Panc1 (cell line): ENCODE measurements around the gene LUZP2. TPM values are rescaled to one million over a fixed set of nuclear protein-coding genes. Genes with fewer than 3 reads are reported as not detected.

Experiments used
- ATAC-seq: fragments of 200-7000 bp; cut with Tn5 transposase; 2 replicates; pipeline ENCODE4 v1.9.1; 2020; ENCODE audit warnings: mild to moderate bottlenecking, moderate library complexity
- BruUV-seq: library from RNA; stranded (reverse); fragments of 400-500 nt; replicated peaks from 2 replicates; lab custom pipeline; 2021; lab: Mats Ljungman, UMichigan
- CTCF ChIA-PET: fragments of 300-600 bp; sonication (Branson Sonifier 250); formaldehyde crosslinking; loops from one replicate; lab custom pipeline; 2022; ENCODE audit warnings: antibody characterized with exemption; lab: Charles Lee
- POLR2A ChIA-PET: fragments of 300-600 bp; sonication (Branson Sonifier 250); formaldehyde crosslinking; loops from one replicate; lab custom pipeline; 2022; ENCODE audit warnings: antibody characterized with exemption; lab: Charles Lee
- DNase-seq: peaks from one replicate; pipeline ENCODE4 v3.0.0-alpha.2; 2010; ENCODE audit warnings: low read depth, low spot score
- H3K27ac ChIP-seq: 2 replicates; pipeline ENCODE4 v1.5.1; 2011; ENCODE audit warnings: mild to moderate bottlenecking, low read length, inconsistent platforms
- H3K27me3 ChIP-seq: fragments of 200-500 bp; sonication (Bioruptor generic); 2 replicates; pipeline ENCODE4 v1.6.0; 2014; ENCODE audit warnings: low read length, inconsistent platforms; ENCODE audit not compliant: control insufficient read depth, insufficient read depth
- H3K36me3 ChIP-seq: fragments of 200-500 bp; sonication (Bioruptor generic); 2 replicates; pipeline ENCODE4 v1.5.1; 2014; ENCODE audit warnings: inconsistent platforms, mild to moderate bottlenecking, low read length, moderate library complexity; ENCODE audit not compliant: control insufficient read depth, insufficient read depth
- H3K4me1 ChIP-seq: 2 replicates; pipeline ENCODE4 v1.5.1; 2011; ENCODE audit warnings: inconsistent platforms, mild to moderate bottlenecking, low read length, moderate library complexity; ENCODE audit not compliant: control insufficient read depth, insufficient read depth
- H3K4me3 ChIP-seq, 2 experiments: 2 replicates each; pipeline ENCODE4 v1.5.1; 2011 to 2012; ENCODE audit warnings: low read depth in 2 of 2, low read length in 2 of 2, mild to moderate bottlenecking in 2 of 2, inconsistent platforms in 1 of 2, moderate library complexity in 1 of 2
- H3K9me3 ChIP-seq: fragments of 200-500 bp; sonication (Bioruptor generic); 2 replicates; pipeline ENCODE4 v1.5.1; 2014; ENCODE audit warnings: low read depth, mild to moderate bottlenecking, inconsistent platforms, low read length, moderate library complexity; ENCODE audit not compliant: control insufficient read depth, insufficient read depth
- POLR2AphosphoS5 ChIP-seq: IDR thresholded peaks from 2 replicates; pipeline ENCODE4 v1.6.1; 2012; ENCODE audit warnings: mild to moderate bottlenecking, low read depth, low read length, moderate library complexity
- SIN3A ChIP-seq: IDR thresholded peaks from 2 replicates; pipeline ENCODE4 v1.6.1; 2012; ENCODE audit warnings: low read depth, mild to moderate bottlenecking, low read length, moderate library complexity, borderline replicate concordance; ENCODE audit not compliant: insufficient read depth
- TCF7L2 ChIP-seq: IDR thresholded peaks from 2 replicates; pipeline ENCODE4 v1.6.1; 2011; ENCODE audit warnings: mild to moderate bottlenecking, low read depth, low read length, inconsistent platforms
- in situ Hi-C: cut with HindIII; loops from 2 replicates; pipeline ENCODE4 v1.10.0; 2016; ENCODE audit warnings: low sequenced_read_pairs, low pct_unique_long_range_greater_than_20kb
- intact Hi-C: fragments of 100-400 bp; cut with micrococcal nuclease; formaldehyde crosslinking; loops from one replicate; pipeline ENCODE4 v1.10.0; 2022; ENCODE audit not compliant: unreplicated experiment
- total RNA-seq: library from RNA; stranded (reverse); gene quantifications from one replicate; pipeline ENCODE4 v1.2.1, GENCODE V29; 2021; ENCODE audit not compliant: unreplicated experiment
- TF ChIP-seq, protein P1 (sequence below): fragments of 450-650 bp; IDR thresholded peaks from 2 replicates; pipeline ENCODE4 v1.5.1; 2017; ENCODE audit warnings: mild to moderate bottlenecking
- TF ChIP-seq, protein P2 (sequence below), 2 experiments: IDR thresholded peaks; 2 replicates each; pipeline ENCODE4 v1.6.1; 2011 to 2012; ENCODE audit warnings: low read depth in 2 of 2, control low read depth in 1 of 2, low read length in 1 of 2, mild to moderate bottlenecking in 1 of 2, moderate library complexity in 1 of 2; ENCODE audit not compliant: insufficient read depth in 1 of 2

LUZP2 gene
- total RNA-seq, 1 experiment from 2014 or later, result 0.18 TPM

DNA sequence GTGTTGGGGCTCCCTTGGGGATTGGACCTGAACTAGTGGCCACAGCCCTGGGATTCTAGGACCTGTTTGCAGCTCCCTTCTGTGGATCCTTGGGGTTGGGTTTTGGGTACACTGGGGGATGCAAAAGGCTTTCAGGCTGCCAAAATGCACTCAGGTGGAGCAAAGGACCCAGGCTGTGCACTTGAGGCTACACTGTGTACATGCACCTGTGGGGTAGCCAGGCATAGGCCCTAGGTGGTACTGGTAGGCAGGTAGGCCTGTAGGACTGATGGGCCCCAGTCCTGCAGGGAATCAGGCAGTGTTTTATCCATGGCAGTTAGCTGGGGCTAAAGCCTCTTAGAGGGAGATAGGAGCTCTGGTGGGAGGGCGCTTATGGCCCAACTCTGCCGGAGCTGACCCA is 542.3 kb downstream of the LUZP2 start:
- ChIA-PET CTCF (no interaction called here), POLR2A (no interaction called here)
- TF ChIP-seq, protein P1, sequence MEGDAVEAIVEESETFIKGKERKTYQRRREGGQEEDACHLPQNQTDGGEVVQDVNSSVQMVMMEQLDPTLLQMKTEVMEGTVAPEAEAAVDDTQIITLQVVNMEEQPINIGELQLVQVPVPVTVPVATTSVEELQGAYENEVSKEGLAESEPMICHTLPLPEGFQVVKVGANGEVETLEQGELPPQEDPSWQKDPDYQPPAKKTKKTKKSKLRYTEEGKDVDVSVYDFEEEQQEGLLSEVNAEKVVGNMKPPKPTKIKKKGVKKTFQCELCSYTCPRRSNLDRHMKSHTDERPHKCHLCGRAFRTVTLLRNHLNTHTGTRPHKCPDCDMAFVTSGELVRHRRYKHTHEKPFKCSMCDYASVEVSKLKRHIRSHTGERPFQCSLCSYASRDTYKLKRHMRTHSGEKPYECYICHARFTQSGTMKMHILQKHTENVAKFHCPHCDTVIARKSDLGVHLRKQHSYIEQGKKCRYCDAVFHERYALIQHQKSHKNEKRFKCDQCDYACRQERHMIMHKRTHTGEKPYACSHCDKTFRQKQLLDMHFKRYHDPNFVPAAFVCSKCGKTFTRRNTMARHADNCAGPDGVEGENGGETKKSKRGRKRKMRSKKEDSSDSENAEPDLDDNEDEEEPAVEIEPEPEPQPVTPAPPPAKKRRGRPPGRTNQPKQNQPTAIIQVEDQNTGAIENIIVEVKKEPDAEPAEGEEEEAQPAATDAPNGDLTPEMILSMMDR, result no peak
- no peak for TF ChIP-seq SIN3A
- TF ChIP-seq, protein P2, sequence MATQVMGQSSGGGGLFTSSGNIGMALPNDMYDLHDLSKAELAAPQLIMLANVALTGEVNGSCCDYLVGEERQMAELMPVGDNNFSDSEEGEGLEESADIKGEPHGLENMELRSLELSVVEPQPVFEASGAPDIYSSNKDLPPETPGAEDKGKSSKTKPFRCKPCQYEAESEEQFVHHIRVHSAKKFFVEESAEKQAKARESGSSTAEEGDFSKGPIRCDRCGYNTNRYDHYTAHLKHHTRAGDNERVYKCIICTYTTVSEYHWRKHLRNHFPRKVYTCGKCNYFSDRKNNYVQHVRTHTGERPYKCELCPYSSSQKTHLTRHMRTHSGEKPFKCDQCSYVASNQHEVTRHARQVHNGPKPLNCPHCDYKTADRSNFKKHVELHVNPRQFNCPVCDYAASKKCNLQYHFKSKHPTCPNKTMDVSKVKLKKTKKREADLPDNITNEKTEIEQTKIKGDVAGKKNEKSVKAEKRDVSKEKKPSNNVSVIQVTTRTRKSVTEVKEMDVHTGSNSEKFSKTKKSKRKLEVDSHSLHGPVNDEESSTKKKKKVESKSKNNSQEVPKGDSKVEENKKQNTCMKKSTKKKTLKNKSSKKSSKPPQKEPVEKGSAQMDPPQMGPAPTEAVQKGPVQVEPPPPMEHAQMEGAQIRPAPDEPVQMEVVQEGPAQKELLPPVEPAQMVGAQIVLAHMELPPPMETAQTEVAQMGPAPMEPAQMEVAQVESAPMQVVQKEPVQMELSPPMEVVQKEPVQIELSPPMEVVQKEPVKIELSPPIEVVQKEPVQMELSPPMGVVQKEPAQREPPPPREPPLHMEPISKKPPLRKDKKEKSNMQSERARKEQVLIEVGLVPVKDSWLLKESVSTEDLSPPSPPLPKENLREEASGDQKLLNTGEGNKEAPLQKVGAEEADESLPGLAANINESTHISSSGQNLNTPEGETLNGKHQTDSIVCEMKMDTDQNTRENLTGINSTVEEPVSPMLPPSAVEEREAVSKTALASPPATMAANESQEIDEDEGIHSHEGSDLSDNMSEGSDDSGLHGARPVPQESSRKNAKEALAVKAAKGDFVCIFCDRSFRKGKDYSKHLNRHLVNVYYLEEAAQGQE (IDR thresholded peaks at IDR 0.05; ENCODE audit: insufficient read depth in 1 of 2, low read depth in 2 of 2, low read length in 1 of 2), result no peak
- TF ChIP-seq TCF7L2, result no peak
- no peak for TF ChIP-seq POLR2AphosphoS5
- intact Hi-C loops, result no loop called here
- Histone ChIP-seq H3K4me1 (no peaks in the 10 kb centered on the region), H3K27me3 (no peaks in the 10 kb centered on the region), H3K9me3 (no peaks in the 10 kb centered on the region), H3K27ac (no peak overlapping the region), H3K4me3 (no peak overlapping the region), H3K36me3 (no peaks in the 10 kb centered on the region)
- DNase-seq (no peak), ATAC-seq (no peak)
- BruUV-seq, result no TSS peak
- in situ Hi-C loops, result no loop called here

DNA sequence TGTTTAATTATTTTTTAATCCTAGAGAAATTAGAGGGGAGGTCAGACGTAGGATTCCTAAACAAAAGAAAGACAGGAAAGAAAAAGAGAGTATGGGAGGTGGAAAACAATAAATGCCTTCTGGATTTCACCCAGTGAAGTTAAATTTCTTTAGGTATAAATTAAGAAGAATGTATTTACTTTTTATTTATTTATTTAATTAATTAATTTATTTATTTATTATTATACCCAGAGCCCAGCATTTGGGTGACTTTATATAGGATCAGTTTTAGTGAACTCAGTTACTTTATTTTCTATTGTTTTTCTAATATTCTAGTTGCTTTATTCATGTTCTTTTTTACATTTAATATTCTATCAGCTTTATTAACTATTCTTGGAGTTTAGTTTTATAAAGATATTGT is 551.8 kb downstream of the LUZP2 start:
- intact Hi-C loops (no loop called here), in situ Hi-C loops (no loop called here)
- no peaks in the 10 kb centered on the region for H3K9me3 ChIP-seq
- no peaks in the 10 kb centered on the region for H3K4me1 ChIP-seq
- DNase-seq (no peak), ATAC-seq (no peak)
- CTCF ChIA-PET, result no interaction called here
- POLR2A ChIA-PET, result no interaction called here
- no TSS peak for BruUV-seq
- TF ChIP-seq, protein P1, result no peak
- no peak for TF ChIP-seq POLR2AphosphoS5
- no peak for TF ChIP-seq TCF7L2
- TF ChIP-seq SIN3A, result no peak
- TF ChIP-seq, protein P2 (IDR thresholded peaks at IDR 0.05; ENCODE audit: insufficient read depth in 1 of 2, low read depth in 2 of 2, low read length in 1 of 2), result no peak
- H3K27me3 ChIP-seq, result no peaks in the 10 kb centered on the region
- H3K36me3 ChIP-seq, result no peaks in the 10 kb centered on the region
- H3K4me3 ChIP-seq, result no peak overlapping the region
- no peak overlapping the region for H3K27ac ChIP-seq
